ENCODE results near the gene WDR37. TPM values are rescaled to one million over a fixed set of nuclear protein-coding genes. Genes with fewer than 3 reads are reported as not detected.

WDR37 gene
- total RNA-seq, 2 experiments from 2014 or later: 24.9 to 27.0 TPM

DNA sequence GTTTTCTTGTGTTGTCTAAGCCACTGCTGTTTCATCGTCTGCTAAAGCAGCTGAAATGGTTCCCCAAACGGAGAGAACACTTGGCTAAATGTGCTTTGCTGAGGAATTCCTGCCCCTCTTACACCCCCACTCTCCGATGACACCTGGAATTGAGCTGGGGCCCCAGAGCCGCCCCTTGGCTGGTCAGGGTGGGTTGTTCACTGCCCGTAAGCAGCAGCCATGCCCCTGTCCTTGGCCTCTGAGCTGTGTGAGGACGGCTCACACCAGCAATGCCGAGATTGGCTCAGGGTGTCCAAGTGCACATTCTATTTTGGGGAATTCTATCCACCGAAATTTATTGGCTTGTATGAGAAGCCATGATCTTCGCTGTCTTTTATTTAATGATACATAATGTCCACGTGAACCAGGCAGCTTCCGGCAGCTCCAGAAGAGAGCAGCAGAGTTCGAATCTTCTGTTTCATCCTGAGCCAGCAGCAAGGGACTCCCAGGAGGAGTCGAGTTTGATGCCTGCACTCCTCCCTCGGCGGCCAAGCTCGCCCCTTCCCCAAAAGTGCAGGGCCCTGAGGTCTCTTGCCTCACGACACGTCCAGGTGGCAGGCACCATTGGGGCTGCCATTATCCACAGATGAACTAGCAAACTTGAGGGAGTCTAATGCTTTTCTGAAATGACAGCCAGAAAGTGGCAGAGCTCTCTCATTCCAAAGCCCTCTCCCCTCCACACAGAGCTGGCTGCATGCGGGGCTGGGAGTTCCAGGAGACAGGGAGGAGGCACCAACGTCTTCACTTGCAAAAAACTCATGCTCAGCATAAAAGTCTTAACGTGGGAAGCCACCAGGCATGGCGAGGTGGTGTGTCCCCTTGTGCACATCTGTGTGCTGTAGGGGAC lies 114.0 kb downstream of the WDR37 start:
- POLR2A ChIA-PET: no interaction called here
- H3K27me3 Mint-ChIP-seq (ENCODE audit: low read depth): peaks cover 1% of the 10 kb centered on the region
- H3K27ac Mint-ChIP-seq: no peak overlapping the region
- H3K4me1 Mint-ChIP-seq (ENCODE audit: low read depth): peaks cover 5% of the 10 kb centered on the region
- H3K36me3 Mint-ChIP-seq (ENCODE audit: low read depth): no peaks in the 10 kb centered on the region
- ATAC-seq (no peak), DNase-seq (no peak)
- H3K4me3 Mint-ChIP-seq: no peak overlapping the region
- CTCF ChIA-PET: no interaction called here
- H3K9me3 Mint-ChIP-seq (ENCODE audit: insufficient read depth): no peaks in the 10 kb centered on the region

DNA sequence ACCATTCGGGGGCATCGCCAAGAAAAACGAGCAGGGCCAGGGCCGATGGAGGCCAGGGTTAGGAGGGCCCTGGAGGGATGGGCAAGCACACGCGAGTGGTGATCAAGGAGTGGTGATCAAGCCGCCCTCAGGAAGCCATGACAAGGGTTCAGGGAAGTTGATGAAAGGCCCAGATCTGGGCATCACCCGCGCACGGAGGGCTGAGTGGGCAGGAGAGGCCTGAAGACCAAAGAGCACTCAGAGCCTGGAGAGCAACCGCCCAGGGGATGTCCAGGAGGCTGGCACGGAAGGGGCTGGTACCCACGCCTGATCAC lies 114.6 kb downstream of the WDR37 start:
- DNase-seq (no peak), ATAC-seq (no peak)
- Mint-ChIP-seq H3K9me3 (ENCODE audit: insufficient read depth) (no peaks in the 10 kb centered on the region), H3K27me3 (ENCODE audit: low read depth) (peaks cover 1% of the 10 kb centered on the region), H3K27ac (no peak overlapping the region), H3K36me3 (ENCODE audit: low read depth) (no peaks in the 10 kb centered on the region), H3K4me1 (ENCODE audit: low read depth) (peaks cover 5% of the 10 kb centered on the region), H3K4me3 (no peak overlapping the region)
- ChIA-PET POLR2A (no interaction called here), CTCF (no interaction called here)

DNA sequence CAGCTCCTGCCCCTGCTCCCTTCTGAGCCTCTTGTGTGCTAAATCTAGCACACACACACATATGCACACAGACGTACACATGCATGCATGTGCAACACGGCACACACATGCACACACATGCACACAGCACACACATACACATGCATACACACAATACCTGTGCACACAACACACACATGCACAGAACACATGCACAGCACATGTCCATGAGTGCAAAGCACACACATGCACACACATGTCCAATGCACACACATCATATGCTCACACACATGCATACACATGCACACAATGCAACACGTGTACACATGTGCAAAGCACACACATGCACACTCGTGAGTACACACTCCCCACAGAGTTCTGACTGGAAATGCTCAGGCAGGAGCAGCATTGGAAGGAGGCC lies 115.0 kb downstream of the WDR37 start:
- CTCF ChIA-PET: no interaction called here
- Mint-ChIP-seq H3K4me3 (no peak overlapping the region), H3K27ac (no peak overlapping the region), H3K27me3 (ENCODE audit: low read depth) (peaks cover 1% of the 10 kb centered on the region), H3K4me1 (ENCODE audit: low read depth) (peaks cover 5% of the 10 kb centered on the region), H3K36me3 (ENCODE audit: low read depth) (no peaks in the 10 kb centered on the region), H3K9me3 (ENCODE audit: insufficient read depth) (no peaks in the 10 kb centered on the region)
- POLR2A ChIA-PET: no interaction called here
- ATAC-seq (no peak), DNase-seq (no peak)

DNA sequence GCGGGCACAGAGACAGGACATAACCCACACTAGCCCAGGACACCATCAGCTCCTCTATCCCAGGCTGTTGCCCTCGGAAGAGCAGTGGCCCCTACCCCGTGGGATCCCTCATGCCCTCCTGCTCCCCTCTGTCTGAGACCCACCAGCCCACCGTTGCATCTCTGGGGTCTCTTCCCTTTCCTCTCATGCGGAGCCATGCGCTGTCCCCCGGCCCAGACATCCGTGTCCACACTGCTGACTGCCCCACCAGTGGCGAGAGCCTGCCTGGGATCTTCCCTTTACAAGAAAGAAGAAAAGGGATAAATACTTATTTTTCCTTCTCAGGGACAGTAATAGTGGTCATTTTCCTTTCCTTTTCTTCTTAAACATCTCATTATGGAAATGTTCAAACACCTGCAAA lies 115.4 kb downstream of the WDR37 start:
- Mint-ChIP-seq H3K4me1 (ENCODE audit: low read depth) (peaks cover 5% of the 10 kb centered on the region), H3K36me3 (ENCODE audit: low read depth) (no peaks in the 10 kb centered on the region), H3K27ac (no peak overlapping the region), H3K9me3 (ENCODE audit: insufficient read depth) (no peaks in the 10 kb centered on the region), H3K27me3 (ENCODE audit: low read depth) (peaks cover 1% of the 10 kb centered on the region), H3K4me3 (no peak overlapping the region)
- ATAC-seq (no peak), DNase-seq (no peak)
- POLR2A ChIA-PET: no interaction called here
- CTCF ChIA-PET: no interaction called here

DNA sequence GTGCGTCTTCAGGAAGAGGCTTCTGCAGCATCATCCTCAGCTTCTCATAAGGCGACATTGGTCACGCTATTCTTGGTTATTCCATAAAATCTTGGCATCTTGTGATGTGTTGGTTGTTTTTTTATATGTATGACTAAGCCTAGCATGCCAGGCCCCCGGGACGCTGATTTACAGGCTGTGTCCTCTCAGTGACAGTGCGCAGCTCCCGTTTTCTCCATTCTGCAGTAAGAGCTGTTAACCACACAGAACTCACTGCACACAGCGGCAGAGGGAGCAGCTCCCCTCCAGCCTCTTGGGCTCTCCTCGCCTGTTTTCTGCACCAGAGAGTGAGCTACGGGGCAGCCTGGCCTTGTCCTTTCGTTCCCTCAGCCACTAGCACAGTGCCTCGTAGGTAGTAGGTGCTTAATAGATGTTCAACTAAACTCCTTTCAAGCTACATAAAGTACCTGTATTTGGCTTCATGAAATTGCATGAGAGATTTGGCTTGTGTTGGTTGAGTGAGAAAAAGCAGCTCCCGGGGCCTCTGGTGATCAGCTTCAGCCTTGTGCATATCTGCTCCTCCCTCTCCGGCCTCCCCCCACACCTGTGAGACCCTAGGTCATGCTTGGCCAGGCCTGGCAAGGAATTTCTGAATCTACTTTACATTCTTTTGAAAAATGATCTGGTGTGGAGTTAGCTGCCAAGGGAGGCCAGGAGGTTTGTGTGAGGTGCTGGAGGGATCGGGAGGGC lies 116.2 kb downstream of the WDR37 start:
- ATAC-seq: no peak
- Mint-ChIP-seq H3K9me3 (ENCODE audit: insufficient read depth) (no peaks in the 10 kb centered on the region), H3K4me3 (no peak overlapping the region), H3K27ac (no peak overlapping the region), H3K36me3 (ENCODE audit: low read depth) (no peaks in the 10 kb centered on the region), H3K27me3 (ENCODE audit: low read depth) (peaks cover 1% of the 10 kb centered on the region), H3K4me1 (ENCODE audit: low read depth) (peaks cover 5% of the 10 kb centered on the region)
- POLR2A ChIA-PET: no interaction called here
- CTCF ChIA-PET: no interaction called here
- no peak for DNase-seq

DNA sequence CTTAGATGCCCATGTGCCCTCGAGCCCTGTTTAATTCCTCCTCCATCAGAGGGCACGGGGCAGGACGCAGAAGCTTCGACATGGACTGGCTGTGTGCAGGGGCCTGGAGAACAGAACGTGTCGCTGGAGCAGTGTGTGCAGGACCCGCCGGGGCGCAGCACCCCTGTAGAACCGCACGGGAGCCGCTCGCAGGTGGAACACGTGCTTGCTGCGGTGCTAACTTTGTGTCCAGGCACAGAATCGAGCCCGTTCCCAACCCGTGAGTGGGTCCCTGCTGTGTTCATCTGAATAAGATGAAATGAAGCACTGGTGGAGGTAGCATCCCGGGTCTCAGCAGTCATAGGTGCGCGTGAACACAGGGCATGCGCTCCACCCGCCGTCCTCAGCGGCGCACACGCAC lies 116.9 kb downstream of the WDR37 start:
- no peaks in the 10 kb centered on the region for H3K36me3 Mint-ChIP-seq (ENCODE audit: low read depth)
- H3K9me3 Mint-ChIP-seq (ENCODE audit: insufficient read depth): no peaks in the 10 kb centered on the region
- H3K4me3 Mint-ChIP-seq: no peak overlapping the region
- no peaks in the 10 kb centered on the region for H3K27me3 Mint-ChIP-seq (ENCODE audit: low read depth)
- ChIA-PET CTCF (no interaction called here), POLR2A (no interaction called here)
- H3K4me1 Mint-ChIP-seq (ENCODE audit: low read depth): peaks cover 5% of the 10 kb centered on the region
- ATAC-seq (no peak), DNase-seq (no peak)
- H3K27ac Mint-ChIP-seq: no peak overlapping the region

DNA sequence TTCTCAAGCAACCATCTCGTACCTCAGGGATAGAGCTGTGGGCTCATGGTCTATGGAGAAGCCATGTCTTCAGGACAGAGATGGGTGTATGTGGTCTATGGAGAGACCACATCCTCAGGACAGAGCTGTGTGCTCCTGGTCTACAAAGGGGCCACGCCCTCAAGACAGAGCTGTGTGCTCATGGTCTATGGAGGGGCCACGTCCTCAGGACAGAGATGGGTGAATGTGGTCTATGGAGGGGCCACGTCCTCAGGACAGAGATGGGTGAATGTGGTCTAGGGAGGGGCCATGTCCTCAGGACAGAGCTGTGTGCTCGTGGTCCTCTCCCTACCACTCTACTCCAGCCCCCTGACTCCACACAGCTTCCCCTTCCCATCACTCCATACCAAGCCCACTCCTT lies 117.8 kb downstream of the WDR37 start:
- Mint-ChIP-seq H3K4me1 (ENCODE audit: low read depth) (peaks cover 5% of the 10 kb centered on the region), H3K27ac (no peak overlapping the region), H3K4me3 (no peak overlapping the region), H3K27me3 (ENCODE audit: low read depth) (no peaks in the 10 kb centered on the region), H3K9me3 (ENCODE audit: insufficient read depth) (no peaks in the 10 kb centered on the region), H3K36me3 (ENCODE audit: low read depth) (no peaks in the 10 kb centered on the region)
- DNase-seq (no peak), ATAC-seq (no peak)
- ChIA-PET CTCF (no interaction called here), POLR2A (no interaction called here)

DNA sequence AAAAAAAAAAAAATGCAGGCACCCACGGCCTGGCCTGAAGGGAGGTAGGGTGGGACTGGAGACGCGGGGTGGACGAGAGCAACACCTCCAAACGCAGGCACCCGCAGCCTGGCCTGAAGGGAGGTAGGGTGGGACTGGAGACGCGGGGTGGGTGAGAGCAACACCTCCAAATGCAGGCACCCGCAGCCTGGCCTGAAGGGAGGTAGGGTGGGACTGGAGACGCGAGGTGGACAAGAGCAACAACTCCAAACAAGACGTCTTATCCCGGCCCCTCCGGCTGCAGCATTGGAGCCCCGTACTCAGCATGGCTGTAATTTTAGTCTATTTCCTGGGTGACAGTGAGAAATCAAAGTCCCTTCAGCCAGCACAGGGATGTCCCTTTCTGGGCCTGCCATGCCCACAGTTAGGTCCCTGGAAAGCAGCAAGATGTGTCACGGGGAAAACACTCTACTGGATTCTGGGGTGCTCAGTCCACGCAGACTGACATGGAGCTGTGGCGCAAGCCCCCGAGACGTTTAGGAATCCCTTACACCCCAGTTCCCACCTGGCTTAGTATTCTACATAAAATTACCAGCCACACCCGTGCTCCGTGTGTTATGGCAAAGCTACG lies 119.9 kb downstream of the WDR37 start:
- ATAC-seq: no peak
- Mint-ChIP-seq H3K27ac (no peak overlapping the region), H3K4me1 (ENCODE audit: low read depth) (peaks cover 5% of the 10 kb centered on the region), H3K27me3 (ENCODE audit: low read depth) (no peaks in the 10 kb centered on the region), H3K9me3 (ENCODE audit: insufficient read depth) (no peaks in the 10 kb centered on the region), H3K36me3 (ENCODE audit: low read depth) (no peaks in the 10 kb centered on the region), H3K4me3 (no peak overlapping the region)
- ChIA-PET POLR2A (no interaction called here), CTCF (no interaction called here)
- DNase-seq: no peak

DNA sequence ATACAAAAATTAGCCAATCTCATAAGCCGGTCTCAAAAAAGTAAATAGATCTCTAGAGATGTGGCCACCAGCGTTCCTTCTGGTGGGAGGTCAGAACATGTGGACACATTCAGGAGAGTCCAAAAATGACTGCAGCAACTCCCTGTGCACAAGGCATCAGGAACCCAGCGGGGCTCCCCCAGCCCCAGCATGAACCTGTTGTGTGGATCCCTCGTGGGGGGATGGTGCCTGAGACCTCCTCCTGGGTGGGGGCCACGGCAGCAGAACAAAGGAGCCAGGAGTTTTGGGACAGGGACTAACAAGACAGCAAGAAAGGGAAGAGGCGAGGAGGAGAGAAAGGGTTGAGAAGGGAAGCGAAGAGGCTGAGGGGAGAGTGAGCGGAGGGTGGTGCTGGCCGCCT lies 121.8 kb downstream of the WDR37 start:
- Mint-ChIP-seq H3K27ac (no peak overlapping the region), H3K36me3 (ENCODE audit: low read depth) (no peaks in the 10 kb centered on the region), H3K4me1 (ENCODE audit: low read depth) (peaks cover 5% of the 10 kb centered on the region), H3K27me3 (ENCODE audit: low read depth) (no peaks in the 10 kb centered on the region), H3K9me3 (ENCODE audit: insufficient read depth) (no peaks in the 10 kb centered on the region), H3K4me3 (no peak overlapping the region)
- ATAC-seq (no peak), DNase-seq (no peak)
- CTCF ChIA-PET: no interaction called here
- POLR2A ChIA-PET: interaction anchor here (0.6 kb wide), 1 partner anchor 103 kb away, joined by 3 read pairs; no protein-coding TSS in a partner anchor

DNA sequence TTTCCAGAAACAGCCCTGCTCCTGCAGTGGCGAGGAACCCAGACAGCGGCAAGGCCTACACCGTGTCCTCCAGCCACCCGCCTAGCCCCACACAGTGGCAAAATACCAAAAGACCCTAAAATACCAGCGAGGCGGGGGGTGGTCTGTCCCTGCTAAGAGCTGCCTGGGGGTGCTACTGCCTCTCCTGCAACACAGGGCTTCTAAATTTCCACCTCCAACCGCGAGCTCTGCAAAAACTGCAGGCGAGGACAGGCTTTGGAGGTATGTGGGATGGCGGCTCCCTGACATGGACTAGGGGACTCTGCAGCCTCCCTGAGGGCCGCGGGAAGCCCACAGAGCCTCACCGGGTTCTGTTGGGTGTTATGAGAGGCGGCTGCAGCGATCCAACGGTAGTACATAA lies 122.3 kb downstream of the WDR37 start:
- Mint-ChIP-seq H3K4me1 (ENCODE audit: low read depth) (peaks cover 5% of the 10 kb centered on the region), H3K27me3 (ENCODE audit: low read depth) (no peaks in the 10 kb centered on the region), H3K36me3 (ENCODE audit: low read depth) (no peaks in the 10 kb centered on the region), H3K27ac (no peak overlapping the region), H3K9me3 (ENCODE audit: insufficient read depth) (no peaks in the 10 kb centered on the region), H3K4me3 (no peak overlapping the region)
- DNase-seq: no peak
- ATAC-seq: no peak
- ChIA-PET CTCF (no interaction called here), POLR2A (no interaction called here)

DNA sequence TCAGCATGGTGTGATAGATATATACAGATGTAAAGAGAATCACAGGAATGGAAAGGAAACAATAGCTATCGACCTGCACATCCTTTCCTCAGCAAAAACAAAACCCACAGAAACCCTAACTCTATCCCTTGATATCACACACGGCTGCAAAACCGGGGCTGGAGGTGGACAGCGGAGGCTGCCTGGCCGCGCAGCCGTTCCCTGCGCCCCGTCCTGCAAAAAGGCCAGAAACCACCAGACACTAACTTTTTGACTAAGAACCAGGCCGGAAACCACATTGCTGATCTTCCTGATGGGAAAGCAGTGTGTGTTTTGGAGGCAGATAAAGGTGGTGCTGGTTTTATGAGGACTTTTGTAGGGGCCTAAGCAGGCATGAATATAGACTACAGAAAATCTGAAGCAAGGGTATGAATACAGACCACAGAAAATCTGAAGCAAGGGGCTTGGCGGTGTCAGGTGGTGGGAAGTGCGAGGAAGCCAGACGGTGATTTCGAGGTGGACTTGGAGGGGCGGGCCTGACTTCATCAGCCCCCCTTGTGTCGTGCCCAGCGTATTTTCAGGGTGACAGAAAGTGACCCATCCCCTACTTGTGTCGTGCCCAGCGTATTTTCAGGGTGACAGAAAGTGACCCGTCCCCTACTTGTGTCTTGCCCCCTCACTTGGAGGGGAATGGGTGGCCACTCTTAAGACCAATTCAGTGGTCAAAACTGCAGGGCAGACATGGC lies 123.3 kb downstream of the WDR37 start:
- CTCF ChIA-PET: no interaction called here
- H3K27ac Mint-ChIP-seq: no peak overlapping the region

DNA sequence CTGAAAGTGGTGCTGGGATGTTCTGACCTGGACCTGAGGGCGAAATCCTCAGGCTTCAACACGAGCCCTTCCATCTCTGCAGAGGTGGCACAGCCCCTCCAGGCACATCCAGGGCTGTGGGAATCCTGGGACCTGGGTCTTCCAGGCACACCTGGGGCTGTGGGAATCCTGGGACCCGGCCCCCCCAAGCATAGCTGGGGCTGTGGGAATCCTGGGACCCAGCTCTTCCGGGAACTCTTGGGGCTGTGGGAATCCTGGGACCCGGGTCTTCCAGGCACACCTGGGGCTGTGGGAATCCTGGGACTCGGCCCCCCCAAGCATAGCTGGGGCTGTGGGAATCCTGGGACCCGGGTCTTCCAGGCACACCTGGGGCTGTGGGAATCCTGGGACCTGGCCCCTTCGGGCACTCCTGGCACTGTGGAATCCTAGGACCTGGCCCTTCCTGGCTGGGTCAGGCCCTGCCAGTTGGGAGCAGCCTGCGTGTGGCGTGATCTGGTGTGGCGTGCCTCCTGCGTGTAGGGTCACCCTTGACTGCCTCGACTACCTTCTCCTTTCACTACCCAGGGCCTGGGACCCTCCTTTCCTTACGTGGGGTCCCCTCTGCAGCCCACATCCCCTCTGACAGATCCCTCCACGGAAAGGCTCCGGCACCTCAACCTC lies 124.0 kb downstream of the WDR37 start:
- no peak for DNase-seq
- H3K27ac Mint-ChIP-seq: no peak overlapping the region
- ATAC-seq: no peak
- H3K4me3 Mint-ChIP-seq: no peak overlapping the region
- H3K36me3 Mint-ChIP-seq (ENCODE audit: low read depth): no peaks in the 10 kb centered on the region
- ChIA-PET POLR2A (no interaction called here), CTCF (no interaction called here)
- no peaks in the 10 kb centered on the region for H3K9me3 Mint-ChIP-seq (ENCODE audit: insufficient read depth)
- H3K4me1 Mint-ChIP-seq (ENCODE audit: low read depth): no peaks in the 10 kb centered on the region
- no peaks in the 10 kb centered on the region for H3K27me3 Mint-ChIP-seq (ENCODE audit: low read depth)

More for the DNA sequence above, 123.3 kb downstream of the WDR37 start:
- no peaks in the 10 kb centered on the region for H3K36me3 Mint-ChIP-seq (ENCODE audit: low read depth)
- POLR2A ChIA-PET: no interaction called here
- no peaks in the 10 kb centered on the region for H3K27me3 Mint-ChIP-seq (ENCODE audit: low read depth)
- H3K4me1 Mint-ChIP-seq (ENCODE audit: low read depth): no peaks in the 10 kb centered on the region
- no peak for ATAC-seq
- no peaks in the 10 kb centered on the region for H3K9me3 Mint-ChIP-seq (ENCODE audit: insufficient read depth)
- DNase-seq: no peak
- no peak overlapping the region for H3K4me3 Mint-ChIP-seq
